SK-N-SH treated with all-trans-retinoic acid at 6 μM for 48 hours (cell line): ENCODE data around the gene TSC2.

Experiments
- BACH2 ChIP-seq: fragments of 250-450 bp; sonication (Bioruptor Pico); IDR thresholded peaks from 2 replicates; pipeline ENCODE4 v1.9.0; 2021; ENCODE audit warnings: mild to moderate bottlenecking, borderline replicate concordance
- CREB5 ChIP-seq: fragments of 250-450 bp; sonication (Bioruptor Pico); IDR thresholded peaks from 2 replicates; pipeline ENCODE4 v1.5.1; 2020; ENCODE audit warnings: low read depth, mild to moderate bottlenecking, moderate library complexity
- CSRNP3 ChIP-seq: fragments of 250-450 bp; sonication (Bioruptor Pico); IDR thresholded peaks from 2 replicates; pipeline ENCODE4 v1.5.1; 2021; ENCODE audit warnings: mild to moderate bottlenecking, moderate library complexity
- ESRRG ChIP-seq: fragments of 250-450 bp; sonication (Bioruptor Pico); IDR thresholded peaks from 2 replicates; pipeline ENCODE4 v1.6.1; 2021; ENCODE audit warnings: mild to moderate bottlenecking
- ISL1 ChIP-seq: fragments of 250-450 bp; sonication (Bioruptor Pico); IDR thresholded peaks from 2 replicates; pipeline ENCODE4 v2.1.2; 2022; ENCODE audit warnings: mild to moderate bottlenecking, moderate library complexity
- PATZ1 ChIP-seq: fragments of 250-450 bp; sonication (Bioruptor Pico); IDR thresholded peaks from 2 replicates; pipeline ENCODE4 v1.8.0; 2020; ENCODE audit warnings: mild to moderate bottlenecking, moderate library complexity, borderline replicate concordance
- RARB ChIP-seq: fragments of 250-450 bp; sonication (Bioruptor Pico); IDR thresholded peaks from 2 replicates; pipeline ENCODE4 v1.8.0; 2021; ENCODE audit warnings: mild to moderate bottlenecking, moderate library complexity
- SNAI2 ChIP-seq: fragments of 250-450 bp; sonication (Bioruptor Pico); IDR thresholded peaks from 2 replicates; pipeline ENCODE4 v1.5.0; 2020; ENCODE audit warnings: mild to moderate bottlenecking, moderate library complexity
- ZFP3 ChIP-seq: fragments of 250-450 bp; sonication (Bioruptor Pico); IDR thresholded peaks from 2 replicates; pipeline ENCODE4 v1.5.0; 2020; ENCODE audit warnings: mild to moderate bottlenecking, moderate library complexity
- ZFP30 ChIP-seq: fragments of 450-650 bp; formaldehyde crosslinking; IDR thresholded peaks from 2 replicates; pipeline ENCODE4 v1.5.0; 2022; ENCODE audit warnings: mild to moderate bottlenecking, moderate library complexity
- ZNF8 ChIP-seq: fragments of 450-650 bp; formaldehyde crosslinking; IDR thresholded peaks from 2 replicates; pipeline ENCODE4 v1.5.0; 2020; ENCODE audit warnings: mild to moderate bottlenecking, moderate library complexity

- TF ChIP-seq CREB5 (CRISPR knock-in tag), result no peak
- no peak for TF ChIP-seq CSRNP3 (CRISPR knock-in tag)
- no peak for TF ChIP-seq ZFP30
- TF ChIP-seq BACH2, result no peak
- TF ChIP-seq RARB, result no peak
- no peak for TF ChIP-seq ZNF8 (CRISPR knock-in tag)
- TF ChIP-seq ISL1 (CRISPR knock-in tag), result no peak
- no peak for TF ChIP-seq ZFP3
- no peak for TF ChIP-seq SNAI2 (CRISPR knock-in tag)
- no peak for TF ChIP-seq ESRRG (CRISPR knock-in tag)
- TF ChIP-seq PATZ1 (CRISPR knock-in tag), result no peak
These were observed 18.4 kb downstream of the TSC2 start for GRCh38 chr16:2066139-2066538.
